ENCODE results near the gene NLRP9.

NLRP9 gene

DNA sequence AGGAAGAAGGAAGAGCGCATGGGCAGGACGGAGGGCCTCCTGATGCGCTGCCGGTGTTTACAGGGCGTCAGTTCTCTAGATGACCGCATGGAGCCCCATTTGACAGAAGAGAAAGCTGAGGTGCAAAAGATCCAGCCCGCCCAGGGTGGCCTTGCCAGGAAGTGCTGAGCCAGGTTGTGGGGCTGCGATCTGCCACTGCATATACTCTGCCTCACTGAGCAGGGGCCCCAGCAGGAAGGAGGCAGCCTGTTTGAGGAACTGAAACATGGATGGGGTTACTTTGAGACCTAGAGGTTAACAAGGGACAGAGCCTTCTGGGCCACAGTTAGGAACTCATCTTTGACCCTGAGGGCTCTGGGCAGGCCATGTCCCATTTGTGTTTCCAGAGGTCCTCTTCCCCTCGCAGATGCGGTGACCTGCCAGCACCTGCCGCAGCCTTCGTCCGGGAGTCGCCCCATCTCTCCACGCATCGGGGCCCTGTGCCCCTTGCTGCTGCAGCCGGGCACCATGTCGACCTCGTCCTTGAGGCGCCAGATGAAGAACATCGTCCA lies 60.0 kb downstream of the NLRP9 start:
- H3K4me1 ChIP-seq (ENCODE audit: control insufficient read depth, insufficient read depth, low read length): no peaks in the 10 kb centered on the region; the same call in 1 of the 2 replicates
- H3K36me3 ChIP-seq (ENCODE audit: control insufficient read depth, insufficient read depth, low read length): peaks cover 16% of the 10 kb centered on the region; the same call in 1 of the 2 replicates

DNA sequence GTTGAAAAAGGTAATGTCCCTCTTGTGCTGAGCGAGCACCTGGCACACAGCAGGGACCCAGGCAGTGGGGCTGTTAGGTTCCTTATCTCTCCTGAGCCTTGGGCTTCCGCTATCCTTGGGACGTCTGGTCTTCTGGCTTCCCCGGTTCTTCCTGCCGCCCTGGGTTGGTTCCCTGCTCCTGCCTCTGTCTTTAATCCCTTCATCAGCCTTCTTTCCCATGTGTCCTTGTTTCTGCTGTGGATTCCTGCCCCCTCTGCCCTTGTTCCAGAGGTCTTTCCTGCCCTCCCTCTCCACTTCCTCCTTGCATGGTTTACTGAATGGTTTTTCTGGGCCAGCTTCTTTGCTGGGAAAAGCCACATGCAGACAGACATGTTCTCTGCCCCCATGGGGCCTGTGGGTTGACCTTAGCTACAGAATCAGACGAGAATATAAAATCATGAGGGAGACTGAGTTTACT lies 60.6 kb downstream of the NLRP9 start:
- Histone ChIP-seq H3K27me3 (ENCODE audit: control insufficient read depth, insufficient read depth, low read length) (no peaks in the 10 kb centered on the region), H3K27ac (ENCODE audit: low read length) (no peak overlapping the region), H3K36me3 (ENCODE audit: control insufficient read depth, insufficient read depth, low read length) (peaks cover 16% of the 10 kb centered on the region; the same call in 1 of the 2 replicates), H3K4me1 (ENCODE audit: control insufficient read depth, insufficient read depth, low read length) (no peaks in the 10 kb centered on the region; the same call in 1 of the 2 replicates), H3K4me3 (ENCODE audit: low read length) (no peak overlapping the region), H3K9me3 (ENCODE audit: control insufficient read depth, insufficient read depth, low read length) (no peaks in the 10 kb centered on the region)
- no CpG with 5 or more reads among the region's 6 CpGs for WGBS (ENCODE audit: insufficient coverage, insufficient read length)
- no peak for DNase-seq (ENCODE audit: low read depth, low spot score)

More for the DNA sequence above, 60.0 kb downstream of the NLRP9 start:
- H3K27ac ChIP-seq (ENCODE audit: low read length): no peak overlapping the region
- no peaks in the 10 kb centered on the region for H3K27me3 ChIP-seq (ENCODE audit: control insufficient read depth, insufficient read depth, low read length)
- DNase-seq (ENCODE audit: low read depth, low spot score): no peak
- WGBS (ENCODE audit: insufficient coverage, insufficient read length): no CpG with 5 or more reads among the region's 21 CpGs
- H3K4me3 ChIP-seq (ENCODE audit: low read length): no peak overlapping the region
- H3K9me3 ChIP-seq (ENCODE audit: control insufficient read depth, insufficient read depth, low read length): no peaks in the 10 kb centered on the region

DNA sequence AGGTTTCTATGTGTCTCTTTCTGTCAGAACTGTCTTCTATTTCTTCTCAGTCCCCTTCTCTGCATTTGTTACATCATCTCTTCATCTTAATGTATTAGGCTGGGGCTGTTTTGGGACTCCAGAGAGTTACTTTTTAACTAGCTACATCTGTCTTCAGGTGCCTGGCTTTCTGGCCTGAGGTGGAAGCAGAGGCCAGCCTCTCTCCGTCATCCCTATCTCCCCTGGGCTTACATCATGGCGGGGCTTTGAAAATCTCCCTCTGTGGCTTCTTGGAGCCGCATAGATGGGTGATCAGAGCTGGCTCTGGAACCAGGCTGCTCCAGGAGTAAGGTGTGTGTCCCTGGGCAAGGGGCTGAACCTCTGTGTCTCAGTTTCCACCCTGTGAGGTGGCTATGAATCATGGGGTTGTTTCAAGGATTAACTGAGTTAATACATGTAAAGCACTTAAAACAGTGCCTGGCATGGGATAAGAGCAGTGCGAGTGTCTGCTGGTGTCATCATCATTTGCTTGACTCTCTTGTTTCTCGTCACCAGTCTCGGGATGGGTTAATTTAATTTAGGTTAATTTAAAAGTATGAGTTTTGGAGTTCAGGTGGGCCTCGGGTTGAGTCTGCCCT lies 61.2 kb downstream of the NLRP9 start:
- Histone ChIP-seq H3K27ac (ENCODE audit: low read length) (no peak overlapping the region), H3K4me3 (ENCODE audit: low read length) (no peak overlapping the region), H3K9me3 (ENCODE audit: control insufficient read depth, insufficient read depth, low read length) (no peaks in the 10 kb centered on the region), H3K36me3 (ENCODE audit: control insufficient read depth, insufficient read depth, low read length) (peaks cover 16% of the 10 kb centered on the region; the same call in 1 of the 2 replicates), H3K27me3 (ENCODE audit: control insufficient read depth, insufficient read depth, low read length) (no peaks in the 10 kb centered on the region), H3K4me1 (ENCODE audit: control insufficient read depth, insufficient read depth, low read length) (no peaks in the 10 kb centered on the region; the same call in 1 of the 2 replicates)
- WGBS (ENCODE audit: insufficient coverage, insufficient read length): no CpG with 5 or more reads among the region's 7 CpGs
- no peak for DNase-seq (ENCODE audit: low read depth, low spot score)

DNA sequence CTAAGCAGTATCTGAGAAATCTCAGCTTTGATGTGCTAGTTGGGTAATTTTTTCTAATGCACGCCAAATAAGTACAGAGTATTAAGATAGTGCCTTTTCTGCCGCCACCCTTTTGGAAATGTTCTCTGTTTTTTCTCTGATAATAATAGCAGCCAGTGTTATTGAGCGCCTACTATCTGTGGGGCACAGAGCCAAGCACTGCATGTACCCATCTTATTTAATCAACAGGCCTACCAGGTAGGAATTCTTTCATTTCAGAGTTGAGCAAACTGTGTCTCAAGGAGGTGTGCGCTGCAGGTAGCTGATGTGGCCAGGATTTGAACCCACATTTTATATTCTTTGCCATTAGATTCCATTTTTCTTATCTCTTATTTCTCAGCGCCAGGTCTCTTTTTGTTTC lies 61.8 kb downstream of the NLRP9 start:
- H3K9me3 ChIP-seq (ENCODE audit: control insufficient read depth, insufficient read depth, low read length): no peaks in the 10 kb centered on the region
- no peak overlapping the region for H3K4me3 ChIP-seq (ENCODE audit: low read length)
- H3K36me3 ChIP-seq (ENCODE audit: control insufficient read depth, insufficient read depth, low read length): peaks cover 16% of the 10 kb centered on the region; the same call in 1 of the 2 replicates
- H3K27ac ChIP-seq (ENCODE audit: low read length): no peak overlapping the region
- no peak for DNase-seq (ENCODE audit: low read depth, low spot score)
- no peaks in the 10 kb centered on the region for H3K27me3 ChIP-seq (ENCODE audit: control insufficient read depth, insufficient read depth, low read length)
- H3K4me1 ChIP-seq (ENCODE audit: control insufficient read depth, insufficient read depth, low read length): no peaks in the 10 kb centered on the region; the same call in 1 of the 2 replicates
- WGBS (ENCODE audit: insufficient coverage, insufficient read length): no CpG with 5 or more reads among the region's 5 CpGs

DNA sequence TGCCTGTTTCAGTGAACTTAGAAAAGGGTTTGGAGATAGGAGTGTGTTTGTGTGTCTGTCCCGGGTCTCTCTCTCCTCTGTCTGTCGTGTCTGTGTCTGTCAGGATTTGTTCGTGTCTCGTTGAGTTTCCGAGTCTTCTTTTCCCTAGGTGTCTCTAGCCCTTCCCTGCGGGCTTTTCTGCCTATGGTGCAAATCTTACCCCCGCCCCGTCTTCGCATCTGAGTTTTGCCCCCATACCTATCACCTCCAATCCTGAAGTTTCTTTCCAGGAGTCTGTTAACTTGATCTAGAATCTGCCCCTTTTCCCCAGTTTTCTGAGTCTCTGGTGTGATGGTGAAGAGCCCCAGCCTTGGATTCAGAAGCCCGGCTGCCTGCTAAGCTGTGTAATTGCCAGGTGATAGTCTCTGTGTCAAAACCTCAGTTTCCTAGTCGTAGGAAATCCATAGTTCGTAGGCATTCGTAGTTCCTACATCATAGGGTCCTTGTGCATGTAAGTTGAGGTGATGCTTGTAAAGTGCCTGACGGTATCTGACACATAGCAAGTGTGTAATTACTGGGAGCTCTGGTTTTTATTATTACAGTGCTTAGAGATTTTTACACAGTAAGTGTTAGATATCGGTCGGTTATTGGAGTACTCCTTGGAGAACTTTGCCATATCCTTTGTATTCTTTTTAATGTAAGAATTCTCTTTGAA lies 62.4 kb downstream of the NLRP9 start:
- no peaks in the 10 kb centered on the region; the same call in 1 of the 2 replicates for H3K4me1 ChIP-seq (ENCODE audit: control insufficient read depth, insufficient read depth, low read length)
- H3K27me3 ChIP-seq (ENCODE audit: control insufficient read depth, insufficient read depth, low read length): no peaks in the 10 kb centered on the region
- DNase-seq (ENCODE audit: low read depth, low spot score): no peak
- peak overlapping the region; percentile 92; the same call in 1 of the 2 replicates for H3K4me3 ChIP-seq (ENCODE audit: low read length)
- H3K36me3 ChIP-seq (ENCODE audit: control insufficient read depth, insufficient read depth, low read length): peaks cover 14% of the 10 kb centered on the region; the same call in 1 of the 2 replicates
- no peak overlapping the region for H3K27ac ChIP-seq (ENCODE audit: low read length)
- H3K9me3 ChIP-seq (ENCODE audit: control insufficient read depth, insufficient read depth, low read length): no peaks in the 10 kb centered on the region
- WGBS (ENCODE audit: insufficient coverage, insufficient read length): no CpG with 5 or more reads among the region's 16 CpGs

DNA sequence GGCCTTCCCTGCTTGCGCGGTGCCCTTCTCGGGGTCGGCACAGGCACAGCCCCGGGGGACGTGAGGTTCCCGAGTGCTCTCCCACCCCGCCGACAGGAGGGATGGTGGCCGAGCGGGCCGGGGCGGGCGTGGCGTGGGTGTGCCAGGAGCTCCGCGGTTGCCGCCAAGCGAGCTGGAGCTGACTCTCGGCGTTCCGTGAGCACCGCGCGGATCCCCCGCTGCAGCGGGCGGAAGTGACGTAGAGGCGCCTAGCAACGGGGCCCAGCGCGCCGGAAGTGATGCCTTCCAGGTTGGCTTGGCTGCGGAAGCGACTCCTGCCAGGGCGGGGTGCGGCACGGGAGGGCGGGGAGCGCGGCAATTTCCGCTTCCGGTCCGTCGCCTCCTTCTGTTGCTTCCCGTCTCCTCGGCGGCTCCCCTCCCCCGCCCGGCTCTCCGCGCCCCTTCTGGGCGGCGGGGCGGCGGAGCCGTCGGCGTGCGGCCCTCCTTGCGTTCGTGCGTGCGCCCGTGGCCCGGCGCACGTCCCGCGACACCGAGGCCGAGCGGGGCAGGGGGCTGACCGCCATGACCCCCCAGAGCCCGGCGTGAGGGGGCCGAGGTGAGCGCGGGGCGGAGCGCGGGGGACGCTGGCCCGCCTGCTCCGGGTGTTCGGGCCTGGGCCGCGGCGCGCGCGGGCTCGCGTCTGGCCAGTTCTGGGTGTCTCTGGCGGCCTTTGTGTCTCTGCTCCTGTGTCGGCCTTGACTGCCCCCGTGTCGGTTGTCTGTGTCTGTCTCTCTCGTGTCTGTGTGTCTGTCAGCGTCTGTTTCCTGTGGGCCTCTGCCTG lies 63.2 kb downstream of the NLRP9 start, which contains the start of gene EPN1:
Gene EPN1, plus strand, starts transcription at position 386 of the 820 bp plus-strand sequence. CDS start 3,402 bp downstream, outside the sequence.
- Histone ChIP-seq H3K4me3 (ENCODE audit: low read length) (peak within 1 kb of the TSS; percentile 92), H3K9me3 (ENCODE audit: control insufficient read depth, insufficient read depth, low read length) (no peaks in the 10 kb centered on the region), H3K4me1 (ENCODE audit: control insufficient read depth, insufficient read depth, low read length) (no peaks in the 10 kb centered on the region), H3K36me3 (ENCODE audit: control insufficient read depth, insufficient read depth, low read length) (peaks cover 13% of the 10 kb centered on the region), H3K27me3 (ENCODE audit: control insufficient read depth, insufficient read depth, low read length) (no peaks in the 10 kb centered on the region), H3K27ac (ENCODE audit: low read length) (no peak within 1 kb of the TSS)
- WGBS (ENCODE audit: insufficient coverage, insufficient read length): no CpG with 5 or more reads among the region's 101 CpGs
- DNase-seq (ENCODE audit: low read depth, low spot score): peak; percentile 78

- Histone ChIP-seq H3K27ac (ENCODE audit: low read length) (no peak overlapping the region), H3K4me3 (ENCODE audit: low read length) (peak overlapping the region; percentile 92; the same call in 1 of the 2 replicates)
These were observed 63.8 kb downstream of the NLRP9 start for GRCh38 chr19:55674459-55674840.

DNA sequence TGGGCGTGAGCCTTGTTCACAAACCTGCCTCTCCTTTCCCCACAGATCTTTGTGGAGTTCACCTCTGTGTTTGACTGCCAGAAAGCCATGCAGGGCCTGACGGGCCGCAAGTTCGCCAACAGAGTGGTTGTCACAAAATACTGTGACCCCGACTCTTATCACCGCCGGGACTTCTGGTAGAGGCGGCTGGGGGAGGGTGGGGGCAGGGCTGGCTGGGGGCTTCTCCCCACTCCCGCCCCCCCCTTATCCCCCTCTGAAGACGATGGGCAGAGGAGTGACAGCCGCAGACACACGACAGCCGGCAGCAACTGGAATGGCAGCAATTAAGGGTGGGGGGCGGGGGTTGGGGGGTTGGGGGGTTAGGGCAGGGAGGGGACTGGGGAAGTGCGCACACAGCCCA lies 64.3 kb downstream of the NLRP9 start:
- DNase-seq (ENCODE audit: low read depth, low spot score): no peak
- H3K4me1 ChIP-seq (ENCODE audit: control insufficient read depth, insufficient read depth, low read length): no peaks in the 10 kb centered on the region

More at GRCh38 chr19:55674459-55674840, 63.8 kb downstream of the NLRP9 start:
- peaks cover 14% of the 10 kb centered on the region for H3K36me3 ChIP-seq (ENCODE audit: control insufficient read depth, insufficient read depth, low read length)
- H3K4me1 ChIP-seq (ENCODE audit: control insufficient read depth, insufficient read depth, low read length): no peaks in the 10 kb centered on the region
- H3K27me3 ChIP-seq (ENCODE audit: control insufficient read depth, insufficient read depth, low read length): no peaks in the 10 kb centered on the region
- H3K9me3 ChIP-seq (ENCODE audit: control insufficient read depth, insufficient read depth, low read length): no peaks in the 10 kb centered on the region
- no CpG with 5 or more reads among the region's 17 CpGs for WGBS (ENCODE audit: insufficient coverage, insufficient read length)
- no peak for DNase-seq (ENCODE audit: low read depth, low spot score)

GRCh38 chr19:55673465-55673864 lies 64.7 kb downstream of the NLRP9 start:
- WGBS (ENCODE audit: insufficient coverage, insufficient read length): no CpG with 5 or more reads among the region's 9 CpGs
- DNase-seq (ENCODE audit: low read depth, low spot score): no peak
- Histone ChIP-seq H3K27ac (ENCODE audit: low read length) (no peak overlapping the region), H3K4me1 (ENCODE audit: control insufficient read depth, insufficient read depth, low read length) (no peaks in the 10 kb centered on the region), H3K36me3 (ENCODE audit: control insufficient read depth, insufficient read depth, low read length) (peaks cover 21% of the 10 kb centered on the region), H3K4me3 (ENCODE audit: low read length) (no peak overlapping the region), H3K9me3 (ENCODE audit: control insufficient read depth, insufficient read depth, low read length) (no peaks in the 10 kb centered on the region), H3K27me3 (ENCODE audit: control insufficient read depth, insufficient read depth, low read length) (no peaks in the 10 kb centered on the region)

More for the DNA sequence above, 64.3 kb downstream of the NLRP9 start:
- H3K9me3 ChIP-seq (ENCODE audit: control insufficient read depth, insufficient read depth, low read length): no peaks in the 10 kb centered on the region
- no peaks in the 10 kb centered on the region for H3K27me3 ChIP-seq (ENCODE audit: control insufficient read depth, insufficient read depth, low read length)
- WGBS (ENCODE audit: insufficient coverage, insufficient read length): no CpG with 5 or more reads among the region's 15 CpGs
- H3K4me3 ChIP-seq (ENCODE audit: low read length): no peak overlapping the region
- peaks cover 19% of the 10 kb centered on the region for H3K36me3 ChIP-seq (ENCODE audit: control insufficient read depth, insufficient read depth, low read length)
- no peak overlapping the region for H3K27ac ChIP-seq (ENCODE audit: low read length)

GRCh38 chr19:55672418-55672817 lies 65.8 kb downstream of the NLRP9 start:
- no peaks in the 10 kb centered on the region for H3K4me1 ChIP-seq (ENCODE audit: control insufficient read depth, insufficient read depth, low read length)
- no peak overlapping the region for H3K4me3 ChIP-seq (ENCODE audit: low read length)
- peaks cover 26% of the 10 kb centered on the region for H3K36me3 ChIP-seq (ENCODE audit: control insufficient read depth, insufficient read depth, low read length)
- H3K9me3 ChIP-seq (ENCODE audit: control insufficient read depth, insufficient read depth, low read length): no peaks in the 10 kb centered on the region
- DNase-seq (ENCODE audit: low read depth, low spot score): no peak
- no peak overlapping the region for H3K27ac ChIP-seq (ENCODE audit: low read length)
- no CpG with 5 or more reads among the region's 5 CpGs for WGBS (ENCODE audit: insufficient coverage, insufficient read length)
- H3K27me3 ChIP-seq (ENCODE audit: control insufficient read depth, insufficient read depth, low read length): no peaks in the 10 kb centered on the region

Data from iPS DF 6.9 (cell line).